Spinal cord (tissue), 10 donors: ENCODE data around the gene NUDT4B. TPM values are rescaled to one million over a fixed set of nuclear protein-coding genes. Genes with fewer than 3 reads are reported as not detected.
"Not testable (repeated sequence)": the region's sequence is repeated elsewhere in the genome, so short reads cannot be mapped to it uniquely, and the experiment has no call there.

Experiments used
- DNase-seq, 6 donors: peaks; one replicate each; pipeline versions ENCODE4 v3.0.0 to v3.0.0-alpha.2; 2013 to 2015; ENCODE audit warnings: low spot score in 6 of 6, low read depth in 4 of 6
- H3K27ac ChIP-seq: one replicate; pipeline ENCODE4 v1.5.1; 2013; ENCODE audit warnings: low read depth, low read length, control low read depth
- H3K27me3 ChIP-seq: one replicate; pipeline ENCODE4 v1.6.1; 2013; ENCODE audit warnings: low read length; ENCODE audit not compliant: control insufficient read depth, insufficient read depth
- H3K36me3 ChIP-seq: one replicate; pipeline ENCODE4 v1.6.1; 2013; ENCODE audit warnings: low read length; ENCODE audit not compliant: control insufficient read depth, insufficient read depth
- H3K4me1 ChIP-seq: one replicate; pipeline ENCODE4 v1.6.1; 2013; ENCODE audit warnings: low read length; ENCODE audit not compliant: control insufficient read depth, insufficient read depth
- H3K4me3 ChIP-seq: one replicate; pipeline ENCODE4 v1.5.1; 2013; ENCODE audit warnings: low read depth, low read length, control low read depth
- H3K9me3 ChIP-seq: one replicate; pipeline ENCODE4 v1.6.1; 2013; ENCODE audit warnings: low read length; ENCODE audit not compliant: control insufficient read depth, insufficient read depth
- WGBS: methylation state at CpG from one replicate; pipeline ENCODE4 v1.1.5; 2013; ENCODE audit warnings: missing lambda C conversion rate; ENCODE audit not compliant: insufficient coverage; 5-methylcytosine and 5-hydroxymethylcytosine counted together
- long read RNA-seq, 4 donors: transcript quantifications; one replicate each; lab custom pipeline, GENCODE V29; 2026
- polyA plus RNA-seq, 2 donors: library from polyadenylated mRNA; unstranded; fragments of 120-200 nt; gene quantifications; one replicate each; pipeline ENCODE4 v1.2.1, GENCODE V29; 2013; ENCODE audit not compliant: insufficient read length in 2 of 2
- total RNA-seq, 2 donors: library from RNA; depleted of rRNA in 1 of 2; stranded (reverse); fragments of 120-200 nt in 1 of 2; fragments of >200 nt in 1 of 2; gene quantifications; one replicate each; pipeline versions ENCODE4 v1.2.3 to v1.2.4, GENCODE V29; 2013 to 2014
- donor health status: healthy.

NUDT4B gene
- total RNA-seq (1 to 10 TPM; 2.8 to 3.3 TPM), polyA plus RNA-seq (not detected)
- long read RNA-seq, donor 1, partial matches to known transcripts, result 0 of 3 reads
- long read RNA-seq, donor 1, other reads (novel, unspliced or antisense), result 0 of 3 reads
- long read RNA-seq, donor 2, result 0 reads
- long read RNA-seq, donor 3, partial matches to known transcripts, result 0 of 3 reads
- long read RNA-seq, donor 3, other reads (novel, unspliced or antisense), result 0 of 3 reads
- long read RNA-seq, donor 4, transcript NUDT4B-201 (1 exons, 1,206 nt), result major isoform, 5 of 5 reads
- long read RNA-seq, donor 4, partial matches to known transcripts, result 0 of 5 reads
- long read RNA-seq, donor 4, other reads (novel, unspliced or antisense), result 0 of 5 reads

DNA sequence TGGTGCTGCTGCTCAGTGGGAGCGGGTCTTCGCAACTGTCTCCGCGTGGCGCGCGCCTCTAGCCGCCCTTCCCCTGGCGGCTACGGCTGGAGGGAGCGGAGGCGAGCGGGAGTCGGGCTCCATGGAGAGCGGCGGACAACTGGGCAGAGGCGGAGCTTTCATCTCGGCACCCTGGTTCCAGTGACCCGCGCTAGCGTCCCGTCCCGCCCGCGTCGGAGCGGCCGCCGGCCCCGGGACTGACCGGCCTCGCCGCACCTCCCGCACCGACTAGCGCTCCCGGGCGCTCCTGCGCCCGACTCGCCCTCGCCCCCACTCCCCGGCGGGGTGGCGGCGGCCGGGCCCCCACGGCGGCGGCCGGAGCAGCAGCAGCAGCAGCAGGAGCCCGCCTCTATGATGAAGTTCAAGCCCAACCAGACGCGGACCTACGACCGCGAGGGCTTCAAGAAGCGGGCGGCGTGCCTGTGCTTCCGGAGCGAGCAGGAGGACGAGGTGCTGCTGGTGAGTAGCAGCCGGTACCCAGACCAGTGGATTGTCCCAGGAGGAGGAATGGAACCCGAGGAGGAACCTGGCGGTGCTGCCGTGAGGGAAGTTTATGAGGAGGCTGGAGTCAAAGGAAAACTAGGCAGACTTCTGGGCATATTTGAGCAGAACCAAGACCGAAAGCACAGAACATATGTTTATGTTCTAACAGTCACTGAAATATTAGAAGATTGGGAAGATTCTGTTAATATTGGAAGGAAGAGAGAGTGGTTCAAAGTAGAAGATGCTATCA is at the start of gene NUDT4B:
NUDT4B (plus strand) TSS at position 212 of the 772 bp plus-strand sequence; CDS start at position 391, 179 bp downstream.
- not testable (repeated sequence) for H3K27me3 ChIP-seq, H3K36me3 ChIP-seq, H3K27ac ChIP-seq, H3K9me3 ChIP-seq, DNase-seq, H3K4me3 ChIP-seq, H3K4me1 ChIP-seq
- WGBS, result no CpG with 5 or more reads among the region's 68 CpGs

DNA sequence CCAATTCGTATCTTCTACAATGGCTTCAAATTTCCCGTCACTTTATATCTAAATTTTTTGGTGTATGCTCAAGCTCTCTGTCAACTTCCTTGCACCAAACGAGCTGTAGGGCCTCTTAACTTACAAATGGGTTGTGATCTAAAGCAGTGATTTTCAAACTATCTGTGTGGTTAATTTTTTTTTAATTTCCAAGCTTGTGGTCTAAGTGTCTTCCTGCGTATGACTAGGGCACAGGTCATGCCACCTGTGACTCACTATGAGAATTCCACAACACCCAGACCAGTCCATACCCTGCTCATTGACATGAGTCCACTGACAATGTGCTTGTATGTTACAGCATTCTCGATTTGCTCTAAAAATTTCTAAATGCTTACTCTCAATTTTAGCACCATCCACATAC is 49.2 kb upstream of the NUDT4B start:
- not testable (repeated sequence) for H3K27me3 ChIP-seq, H3K4me3 ChIP-seq, DNase-seq, H3K9me3 ChIP-seq, H3K27ac ChIP-seq, H3K36me3 ChIP-seq, H3K4me1 ChIP-seq
- WGBS, result no CpG with 5 or more reads among the region's 5 CpGs

DNA sequence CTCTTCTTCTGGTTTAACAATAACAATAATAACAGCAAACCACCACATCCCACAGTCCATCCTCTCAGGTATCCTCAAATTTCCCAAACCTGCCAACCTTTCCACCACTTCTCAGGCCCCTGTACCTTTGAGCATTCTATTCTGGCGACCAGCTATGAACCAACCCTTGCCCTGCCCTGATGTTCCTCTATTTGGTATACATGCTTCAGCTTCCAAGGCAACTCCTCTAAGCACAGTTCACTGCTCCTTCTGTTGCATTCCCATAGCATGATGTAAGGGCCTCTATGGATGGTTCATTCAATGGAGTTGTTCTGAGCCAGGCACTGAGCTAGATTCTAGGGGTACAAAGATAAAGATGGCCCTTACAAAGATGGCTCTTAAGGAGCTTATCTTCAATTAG is 46.3 kb upstream of the NUDT4B start:
- no CpG with 5 or more reads among the region's 1 CpG for WGBS
- H3K36me3 ChIP-seq, H3K4me1 ChIP-seq, H3K9me3 ChIP-seq, H3K4me3 ChIP-seq, DNase-seq, H3K27ac ChIP-seq, H3K27me3 ChIP-seq: not testable (repeated sequence)

GRCh38 chr1:148703973-148704591 is 44.5 kb upstream of the NUDT4B start:
- not testable (repeated sequence) for H3K27ac ChIP-seq

GRCh38 chr1:148705316-148705948 is 43.1 kb upstream of the NUDT4B start:
- not testable (repeated sequence) for H3K4me3 ChIP-seq, H3K36me3 ChIP-seq, H3K4me1 ChIP-seq, H3K27ac ChIP-seq, H3K9me3 ChIP-seq, DNase-seq, H3K27me3 ChIP-seq
- no CpG with 5 or more reads among the region's 4 CpGs for whole genome bisulfite sequencing

More at GRCh38 chr1:148703973-148704591, 44.5 kb upstream of the NUDT4B start:
- not testable (repeated sequence) for H3K9me3 ChIP-seq, H3K27me3 ChIP-seq, DNase-seq, H3K4me1 ChIP-seq, H3K36me3 ChIP-seq, H3K4me3 ChIP-seq
- no CpG with 5 or more reads among the region's 5 CpGs for WGBS

- H3K27ac ChIP-seq, H3K36me3 ChIP-seq, H3K9me3 ChIP-seq, H3K4me1 ChIP-seq, H3K27me3 ChIP-seq, H3K4me3 ChIP-seq, DNase-seq: not testable (repeated sequence)
- WGBS, result no CpG with 5 or more reads among the region's 1 CpG
Measured at GRCh38 chr1:148708779-148709333, 39.7 kb upstream of the NUDT4B start.

DNA sequence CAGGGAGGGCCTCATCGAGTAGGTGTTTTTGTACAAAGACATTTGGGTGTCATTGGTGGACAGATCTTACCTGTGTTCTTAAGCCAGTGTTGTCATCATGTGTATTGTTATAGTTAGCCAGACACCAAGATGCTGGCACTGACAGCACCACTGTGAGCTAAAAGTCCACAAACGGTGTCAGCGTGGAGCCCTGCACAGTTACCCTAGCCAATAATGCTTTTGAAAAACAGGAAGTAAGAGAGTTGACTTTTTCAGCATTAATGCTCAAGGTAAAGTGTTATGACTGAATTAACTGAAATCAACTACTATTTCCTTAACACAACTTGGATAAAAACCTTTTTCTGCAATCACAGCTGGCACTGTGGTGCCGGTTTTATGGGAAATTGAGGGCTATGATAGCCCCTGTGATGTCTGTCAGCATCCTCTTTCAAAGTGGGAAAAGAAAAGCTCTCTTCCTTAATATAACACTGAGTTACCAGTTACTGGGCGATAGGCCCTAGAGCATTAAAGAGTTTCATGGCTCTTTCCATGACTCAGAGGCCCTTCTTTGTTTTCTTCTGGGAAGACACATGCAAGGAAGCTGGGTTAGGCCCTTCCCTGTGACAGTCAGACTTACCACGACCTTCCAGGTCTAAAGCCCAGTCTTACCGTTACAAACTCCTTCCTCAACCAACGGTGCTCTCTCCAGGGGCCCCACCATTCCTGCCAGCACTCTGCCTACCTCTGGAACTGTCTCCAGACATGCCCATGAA is 37.6 kb upstream of the NUDT4B start:
- WGBS, result no CpG with 5 or more reads among the region's 8 CpGs
- H3K4me3 ChIP-seq, H3K9me3 ChIP-seq, H3K27me3 ChIP-seq, DNase-seq, H3K4me1 ChIP-seq, H3K36me3 ChIP-seq, H3K27ac ChIP-seq: not testable (repeated sequence)

GRCh38 chr1:148712353-148712752 is 36.2 kb upstream of the NUDT4B start:
- H3K4me1 ChIP-seq, H3K9me3 ChIP-seq, H3K27me3 ChIP-seq, H3K4me3 ChIP-seq, H3K27ac ChIP-seq, H3K36me3 ChIP-seq, DNase-seq: not testable (repeated sequence)
- no CpG with 5 or more reads among the region's 1 CpG for WGBS

DNA sequence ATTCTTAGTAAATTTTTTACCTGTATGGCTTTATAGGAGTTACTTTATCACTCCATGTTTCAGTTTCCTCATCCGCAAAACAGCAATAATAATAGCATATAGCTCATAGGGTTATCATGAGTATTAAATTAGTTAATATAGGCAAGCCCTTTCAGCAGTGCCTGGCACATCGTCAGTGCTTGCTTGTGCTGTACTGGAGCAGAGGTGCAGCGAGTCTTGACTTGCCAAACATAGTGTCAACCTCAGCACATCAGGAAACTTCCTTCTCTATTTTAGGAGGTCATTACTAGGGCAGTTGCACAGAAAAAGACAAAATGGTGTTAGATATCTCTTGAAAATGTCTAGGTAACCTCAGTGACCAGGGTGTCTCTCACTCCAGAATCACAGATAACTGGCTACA is 33.1 kb upstream of the NUDT4B start:
- not testable (repeated sequence) for H3K27ac ChIP-seq, H3K36me3 ChIP-seq, H3K9me3 ChIP-seq, H3K4me3 ChIP-seq, H3K4me1 ChIP-seq, H3K27me3 ChIP-seq, DNase-seq
- no CpG with 5 or more reads among the region's 3 CpGs for WGBS
